HG02763 (cell line): ENCODE data around the gene BEST1.
"Not testable (repeated sequence)": the region's sequence is repeated elsewhere in the genome, so short reads cannot be mapped to it uniquely, and the experiment has no call there.

ENCODE experiments used
- ATAC-seq: cut with Tn5 transposase; IDR thresholded peaks from one replicate; pipeline ENCODE4 v1.9.1; 2021; ENCODE audit warnings: mild to moderate bottlenecking, moderate library complexity; ENCODE audit not compliant: unreplicated experiment

The BEST1 gene

DNA sequence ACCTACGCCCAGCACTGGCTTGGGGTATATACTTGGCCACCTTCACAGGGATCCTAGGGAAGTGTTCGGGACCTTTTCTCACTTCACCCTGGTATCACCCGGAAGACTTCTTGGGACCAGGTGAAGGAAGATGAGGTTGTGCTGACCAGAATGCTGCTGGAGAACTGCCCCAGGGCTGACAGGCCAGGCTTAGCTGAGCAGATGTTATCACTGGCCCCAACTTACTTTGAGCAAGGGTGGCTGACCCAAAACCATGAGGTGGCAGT lies 12.8 kb downstream of the BEST1 start:
- ATAC-seq: no peak

DNA sequence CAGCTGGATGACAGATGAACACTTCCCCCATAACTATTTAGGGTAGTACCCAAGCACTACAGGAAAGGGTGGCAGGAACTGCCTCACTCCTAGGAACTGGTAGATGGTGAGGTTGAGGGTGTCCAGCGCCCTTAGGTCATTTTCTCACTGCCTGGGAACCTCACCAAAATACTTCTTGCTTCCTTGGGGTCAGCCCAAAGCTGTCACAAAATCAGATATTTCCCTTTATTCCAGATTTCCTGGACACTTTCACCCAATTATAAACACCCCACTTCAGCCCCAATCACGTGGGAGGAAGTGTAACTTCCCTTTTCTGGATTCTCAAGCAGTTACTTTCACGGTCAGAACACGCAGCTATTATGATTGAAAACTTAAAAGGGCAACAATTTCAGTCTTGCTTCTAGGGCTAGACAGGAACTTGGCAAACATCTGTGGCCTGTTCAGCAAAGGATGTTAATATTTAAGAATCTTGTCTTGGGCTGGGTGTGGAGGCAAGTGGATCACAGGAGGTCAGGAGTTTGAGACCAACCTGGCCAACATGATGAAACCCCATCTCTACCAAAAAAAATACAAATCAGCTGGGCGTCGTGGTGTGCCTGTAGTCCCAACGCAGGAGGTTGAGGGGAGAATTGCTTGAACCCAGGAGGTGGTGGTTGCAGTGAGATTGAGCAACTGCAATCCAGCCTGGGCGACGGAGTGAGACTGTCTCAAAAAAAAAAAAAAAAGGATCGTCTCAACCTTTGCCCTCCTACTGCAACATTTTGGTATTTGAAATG lies 13.3 kb downstream of the BEST1 start:
- ATAC-seq: no peak

DNA sequence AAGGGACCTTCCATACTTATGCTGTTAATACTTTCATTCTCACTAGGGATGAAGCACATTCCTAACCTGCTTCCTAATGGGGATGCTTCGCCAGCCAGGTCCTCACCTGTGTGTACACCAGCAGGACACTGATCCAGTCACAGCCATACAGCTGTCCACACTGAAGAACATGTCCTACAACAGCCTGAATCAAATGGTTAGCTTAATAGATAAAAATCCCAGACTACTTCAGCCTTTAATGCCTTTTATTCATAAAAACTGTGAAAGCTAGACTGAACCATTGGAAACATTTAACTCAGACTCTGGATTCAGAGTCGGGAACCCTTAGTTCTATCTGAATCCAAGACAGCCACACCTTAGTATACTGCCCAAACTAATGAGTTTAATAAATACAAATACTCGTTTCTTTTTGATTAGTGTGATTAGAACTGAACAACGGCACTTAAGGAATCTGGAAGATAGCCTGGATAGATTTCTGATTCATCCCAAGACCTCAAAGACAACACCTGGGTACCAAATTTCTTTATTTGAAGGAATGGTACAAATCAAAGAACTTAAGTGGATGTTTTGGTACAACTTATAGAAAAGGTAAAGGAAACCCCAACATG lies 14.0 kb downstream of the BEST1 start:
- ATAC-seq: no peak

DNA sequence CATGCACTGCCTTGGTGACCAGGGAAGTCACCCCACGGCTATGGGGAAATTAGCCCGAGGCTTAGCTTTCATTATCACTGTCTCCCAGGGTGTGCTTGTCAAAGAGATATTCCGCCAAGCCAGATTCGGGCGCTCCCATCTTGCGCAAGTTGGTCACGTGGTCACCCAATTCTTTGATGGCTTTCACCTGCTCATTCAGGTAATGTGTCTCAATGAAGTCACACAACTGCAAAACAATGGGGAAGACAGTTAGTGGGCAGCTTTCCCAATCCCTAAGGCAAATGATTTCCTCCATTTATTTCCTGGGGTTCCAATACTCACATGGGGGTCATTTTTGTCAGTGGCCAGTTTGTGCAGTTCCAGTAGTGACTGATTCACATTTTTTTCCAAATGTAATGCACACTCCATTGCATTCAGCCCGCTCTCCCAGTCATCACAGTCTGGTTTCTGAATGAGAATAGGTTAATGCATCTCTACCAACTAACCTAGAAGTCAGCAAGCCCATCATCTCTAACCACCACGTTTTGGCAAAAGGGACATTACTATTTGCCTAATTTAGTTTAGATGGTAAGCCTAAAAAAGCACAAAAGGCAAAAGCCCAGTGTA lies 14.6 kb downstream of the BEST1 start:
- not testable (repeated sequence) for ATAC-seq

DNA sequence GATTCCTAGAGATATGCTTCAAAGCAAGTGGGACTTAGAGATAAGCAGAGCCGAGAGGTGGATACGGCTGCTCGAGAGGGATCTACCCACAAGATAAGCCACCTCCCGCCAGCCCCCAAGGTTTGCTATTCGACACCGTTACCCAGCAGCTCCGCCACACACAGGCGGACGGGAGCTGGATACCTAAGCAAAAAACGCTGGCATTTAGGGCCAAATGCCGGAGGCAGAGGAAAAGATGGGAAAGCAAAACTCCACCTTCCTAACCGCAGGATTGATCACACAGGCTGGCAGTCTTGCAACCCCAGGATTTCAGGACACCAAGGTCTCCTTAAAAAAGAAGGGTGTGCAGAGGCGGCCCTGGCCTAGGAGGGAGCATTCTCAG lies 16.6 kb downstream of the BEST1 start:
- no peak for ATAC-seq

DNA sequence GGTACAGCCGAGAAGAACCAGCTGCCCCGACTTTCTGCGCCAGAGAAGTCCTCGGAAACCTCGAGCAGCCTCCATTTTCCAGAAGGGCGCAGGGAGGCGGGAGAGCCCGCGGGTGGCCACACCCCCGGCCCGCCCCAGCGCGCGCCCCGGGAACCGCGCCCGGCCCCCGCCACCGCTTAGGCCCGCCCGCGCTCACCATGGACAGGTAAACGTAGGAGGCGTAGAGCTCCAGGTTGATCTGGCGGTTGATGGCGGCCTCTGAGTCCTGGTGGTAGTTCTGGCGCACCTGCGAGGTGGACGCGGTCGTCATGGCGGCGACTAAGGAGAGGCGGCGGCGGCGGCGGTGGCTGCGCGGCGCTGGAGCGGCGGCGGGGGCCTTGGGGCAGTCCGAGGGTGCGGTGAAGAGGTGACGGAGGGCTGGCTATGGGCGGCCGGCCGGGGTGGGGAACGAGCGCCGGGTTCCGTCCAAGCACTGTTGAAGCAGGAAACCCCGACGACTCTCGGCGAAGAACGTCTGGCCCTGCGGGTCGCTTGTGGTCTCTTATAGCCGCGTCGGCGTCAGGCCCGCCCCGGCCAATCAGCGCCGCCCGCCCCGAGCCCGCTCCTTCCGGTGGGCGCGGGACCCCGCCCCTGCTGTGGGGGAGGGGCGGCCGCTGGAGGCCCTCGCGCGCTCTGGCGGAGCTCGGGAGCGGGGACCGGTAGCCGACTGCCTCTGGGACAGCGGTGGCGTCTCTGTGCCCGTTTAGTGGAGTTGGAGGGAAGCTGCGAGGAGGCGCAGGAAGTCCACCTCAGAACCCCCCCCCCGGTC lies 17.2 kb downstream of the BEST1 start, which contains the start of gene FTH1:
Gene FTH1 (minus strand): TSS at position 519 of the 808 bp plus-strand sequence. CDS start 209 bp downstream, at position 310.
- peak; percentile 64 for ATAC-seq

DNA sequence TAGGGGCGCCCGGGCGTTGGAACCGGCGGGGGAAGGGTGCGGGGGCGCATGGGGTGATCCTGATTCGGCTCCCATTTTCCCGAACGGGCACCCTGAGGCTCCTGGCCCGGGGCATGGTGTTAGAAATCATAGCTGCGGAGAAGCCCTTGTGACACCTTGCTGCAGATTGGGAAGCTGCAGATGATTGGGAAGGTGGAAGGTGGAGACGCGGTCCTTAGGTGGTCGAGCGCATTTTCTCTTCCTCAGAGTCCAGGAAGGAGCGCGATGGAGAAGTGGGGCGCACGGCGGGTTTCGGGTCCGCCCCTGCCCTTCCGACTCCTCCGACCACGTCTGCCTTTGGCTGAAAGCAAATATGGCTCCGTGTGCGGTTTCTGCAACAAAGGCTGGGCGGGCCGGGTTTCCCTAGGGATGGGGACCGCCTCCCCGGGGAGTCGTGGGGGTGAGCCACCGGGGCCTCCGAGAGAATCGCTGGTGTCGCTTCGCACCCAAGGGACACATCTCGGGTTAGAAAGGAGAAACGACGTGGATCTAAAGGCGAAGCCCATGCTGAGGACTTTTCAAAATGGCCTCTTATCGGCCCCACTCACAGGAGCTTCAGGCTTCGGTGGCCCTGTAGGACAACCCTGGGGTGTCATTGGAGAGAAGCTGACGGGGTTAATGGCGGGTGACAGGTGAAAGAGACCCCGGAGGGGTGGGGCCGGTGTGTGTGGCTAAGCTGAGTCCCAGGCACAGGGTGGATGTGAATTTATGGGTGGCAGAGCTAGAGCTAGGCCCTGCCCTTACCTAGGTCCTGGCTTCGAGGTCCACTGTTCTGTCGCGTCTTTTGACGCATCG lies 18.0 kb downstream of the BEST1 start:
- ATAC-seq: peak; percentile 18

DNA sequence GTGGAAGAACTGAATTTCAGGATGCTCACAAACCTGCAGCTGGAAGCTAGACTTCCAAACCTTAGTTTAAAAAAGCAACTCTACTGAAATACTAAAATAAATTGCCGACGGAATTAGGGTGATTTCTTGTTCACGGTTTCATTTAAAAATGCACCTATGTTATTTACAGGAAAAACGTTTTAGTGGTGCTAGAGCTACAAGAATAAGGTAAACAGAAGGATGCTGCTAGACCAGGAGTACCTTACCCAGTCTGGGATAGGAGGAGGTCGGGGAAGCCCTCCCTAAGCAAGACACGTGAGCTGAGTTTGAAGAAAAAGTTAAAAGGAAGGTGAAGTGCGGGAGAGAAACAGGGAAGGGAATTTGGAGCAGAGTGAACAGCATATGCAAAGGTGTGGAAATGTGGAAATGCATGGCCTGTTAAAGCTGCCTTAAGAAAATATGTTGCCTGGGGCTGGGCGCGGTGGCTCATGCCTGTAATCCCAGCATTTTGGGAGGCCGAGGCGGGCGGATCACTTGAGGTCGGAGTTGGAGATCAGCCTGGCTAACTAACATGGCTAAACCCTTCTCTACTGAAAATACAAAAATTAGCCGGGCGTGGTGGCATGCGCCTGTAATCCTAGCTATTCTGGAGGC lies 18.7 kb downstream of the BEST1 start:
- ATAC-seq: no peak

DNA sequence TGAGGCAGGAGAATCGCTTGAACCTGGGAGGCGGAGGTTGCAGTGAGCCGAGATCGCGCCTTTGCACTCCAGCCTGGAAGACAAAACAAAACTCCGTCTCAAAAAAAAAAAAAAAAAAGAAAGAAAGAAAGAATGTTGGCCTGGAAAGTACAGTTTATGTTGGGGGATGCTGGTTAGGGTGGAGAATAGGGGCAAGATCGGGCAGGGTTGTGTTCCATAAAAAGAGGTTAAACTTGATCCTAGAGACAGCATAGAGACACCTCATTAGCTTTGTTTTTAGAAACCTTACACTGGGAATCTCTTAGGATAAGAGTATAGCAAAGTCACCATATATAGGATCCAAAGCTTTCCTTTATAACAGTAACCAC lies 19.2 kb downstream of the BEST1 start:
- ATAC-seq: no peak

DNA sequence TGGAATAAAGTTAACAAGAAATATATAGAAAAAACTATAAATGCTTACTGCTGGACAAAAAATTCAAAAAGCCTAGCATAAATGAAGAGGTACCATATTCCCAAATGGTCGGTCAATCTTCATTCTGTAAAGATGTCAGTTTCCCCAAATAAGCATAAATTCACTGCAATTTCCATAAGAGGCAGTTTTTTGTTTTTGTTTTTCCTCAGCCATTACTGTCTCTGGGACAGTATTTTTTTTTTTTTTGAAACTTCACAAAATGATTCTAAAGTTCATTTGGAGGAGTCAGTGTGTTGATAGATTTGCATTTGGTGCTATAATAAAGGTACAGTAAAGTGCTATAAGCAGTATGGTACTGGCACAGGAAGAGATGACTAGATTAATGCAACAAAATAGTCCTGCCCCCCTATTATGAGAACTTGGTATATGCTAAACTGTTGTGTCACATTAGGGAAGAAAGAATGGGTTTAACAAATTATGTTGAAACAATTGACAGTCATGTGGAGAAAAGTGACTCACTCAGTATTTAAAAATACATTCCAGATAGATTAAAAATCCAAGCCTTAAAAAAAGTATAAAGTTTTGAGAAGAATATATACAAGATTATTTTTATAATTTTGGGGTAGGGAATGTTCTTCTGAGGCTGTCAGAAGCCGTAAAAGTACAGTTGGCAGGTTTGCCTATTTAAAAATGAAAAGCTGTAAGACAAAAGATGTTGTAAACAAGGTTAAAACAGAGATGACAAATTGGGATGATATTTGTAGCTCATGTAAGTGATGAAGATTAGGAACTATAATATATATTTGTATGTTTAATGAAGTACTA lies 19.9 kb downstream of the BEST1 start:
- no peak for ATAC-seq

DNA sequence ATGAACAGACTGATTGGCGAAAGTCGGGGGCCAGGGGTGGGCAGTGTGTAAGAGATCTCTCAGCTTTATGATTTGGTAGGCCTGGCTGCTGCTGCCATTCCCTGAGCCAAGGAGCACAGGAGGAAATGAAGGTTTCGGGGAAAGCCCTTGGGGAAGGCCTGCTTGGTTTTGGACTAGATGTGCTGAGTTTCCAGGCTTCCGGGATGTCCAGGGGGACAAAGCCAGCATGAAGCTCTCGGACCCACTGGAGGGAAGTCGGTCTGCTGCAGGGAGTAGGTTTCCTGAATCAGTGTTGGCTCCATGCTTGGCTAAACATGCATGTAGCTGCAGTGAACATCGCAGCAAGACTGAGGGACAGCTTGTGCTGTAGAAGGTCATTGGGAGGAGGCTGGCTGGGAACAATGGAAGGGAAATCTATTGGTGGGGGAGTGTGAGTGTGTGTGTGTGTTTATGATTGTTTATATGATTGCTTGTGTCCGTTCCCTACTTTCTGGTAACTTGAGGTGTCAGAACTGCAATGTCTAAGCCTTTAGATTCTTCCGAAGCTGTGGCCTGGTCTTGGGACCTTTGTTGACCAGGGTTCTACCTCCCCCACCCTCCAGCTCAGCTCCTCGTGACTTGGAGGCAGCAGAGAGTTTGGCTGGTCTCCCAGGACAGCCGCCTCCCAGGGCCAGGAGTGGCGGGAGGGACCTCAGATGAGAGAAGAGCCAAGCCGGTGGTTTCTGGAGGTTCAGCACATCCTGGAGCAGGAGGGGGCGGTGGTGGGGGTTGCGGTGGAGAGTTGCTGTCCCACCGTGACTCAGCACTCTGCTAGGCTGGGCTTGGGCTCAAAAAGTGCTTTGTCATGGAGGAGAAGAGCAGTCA lies 21.3 kb downstream of the BEST1 start:
- ATAC-seq: no peak

DNA sequence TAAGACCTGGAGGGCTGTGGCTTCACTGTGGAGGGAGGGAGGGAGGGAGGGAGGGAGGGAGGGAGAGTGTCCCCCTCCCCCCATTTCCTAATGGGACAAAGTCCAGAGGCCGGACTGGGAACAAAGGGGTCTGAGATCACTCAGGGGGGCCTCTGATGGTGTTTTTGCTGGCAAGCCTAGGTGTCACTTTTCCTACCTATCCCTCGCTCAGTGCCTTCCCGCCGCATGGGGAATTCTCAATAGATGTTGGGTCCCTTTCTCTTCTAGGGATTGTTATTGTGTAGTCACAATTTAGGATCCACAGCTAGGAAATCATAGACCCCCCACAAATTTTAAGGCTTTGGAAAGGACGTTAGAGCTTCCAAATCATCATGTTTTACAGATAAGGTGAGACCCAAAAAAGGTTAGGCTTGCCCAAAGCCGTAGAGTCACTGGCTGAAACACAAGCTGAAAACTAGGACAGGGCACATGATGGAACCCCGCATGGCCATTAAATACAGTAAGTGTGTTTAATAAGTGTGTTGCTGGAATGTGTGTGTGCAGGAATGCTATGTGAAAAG lies 22.0 kb downstream of the BEST1 start:
- no peak for ATAC-seq

DNA sequence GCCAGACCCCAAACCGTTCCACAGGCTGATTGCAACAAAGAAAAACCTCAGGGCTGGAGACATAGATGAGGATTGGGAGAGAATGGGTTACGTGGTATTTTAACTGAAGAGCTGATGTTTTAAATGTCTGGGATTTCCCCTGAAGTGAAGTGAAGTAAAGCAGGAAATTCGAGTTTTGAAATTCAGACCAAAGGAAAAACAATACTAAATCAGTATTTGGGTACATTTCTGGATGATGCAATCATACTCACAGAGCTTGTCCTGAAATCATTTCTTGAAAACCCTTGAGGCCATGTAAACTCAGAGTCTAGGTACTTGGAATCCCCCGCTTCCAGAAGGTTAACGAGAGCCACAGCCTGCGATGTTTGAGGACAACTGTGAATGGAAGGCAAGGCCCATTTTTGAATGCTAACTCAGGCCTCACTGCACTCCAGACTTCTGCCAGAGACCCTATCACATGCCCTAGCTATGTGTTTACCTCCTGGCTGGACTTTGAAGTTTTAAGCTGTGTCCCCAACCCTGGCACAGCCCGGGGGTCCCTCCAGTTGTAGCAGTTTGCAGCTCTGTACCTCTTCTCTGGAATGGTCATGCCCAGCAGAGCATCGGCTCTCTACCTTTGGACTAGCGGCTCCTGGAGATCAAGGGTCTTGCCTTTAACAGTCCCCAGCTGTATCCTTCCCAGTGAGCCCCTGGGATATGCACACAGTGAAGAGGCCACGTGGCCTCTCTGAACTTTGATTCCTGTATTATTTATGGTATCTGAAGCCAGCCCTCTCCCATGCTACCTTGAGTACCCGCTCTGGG lies 22.7 kb downstream of the BEST1 start:
- no peak for ATAC-seq

DNA sequence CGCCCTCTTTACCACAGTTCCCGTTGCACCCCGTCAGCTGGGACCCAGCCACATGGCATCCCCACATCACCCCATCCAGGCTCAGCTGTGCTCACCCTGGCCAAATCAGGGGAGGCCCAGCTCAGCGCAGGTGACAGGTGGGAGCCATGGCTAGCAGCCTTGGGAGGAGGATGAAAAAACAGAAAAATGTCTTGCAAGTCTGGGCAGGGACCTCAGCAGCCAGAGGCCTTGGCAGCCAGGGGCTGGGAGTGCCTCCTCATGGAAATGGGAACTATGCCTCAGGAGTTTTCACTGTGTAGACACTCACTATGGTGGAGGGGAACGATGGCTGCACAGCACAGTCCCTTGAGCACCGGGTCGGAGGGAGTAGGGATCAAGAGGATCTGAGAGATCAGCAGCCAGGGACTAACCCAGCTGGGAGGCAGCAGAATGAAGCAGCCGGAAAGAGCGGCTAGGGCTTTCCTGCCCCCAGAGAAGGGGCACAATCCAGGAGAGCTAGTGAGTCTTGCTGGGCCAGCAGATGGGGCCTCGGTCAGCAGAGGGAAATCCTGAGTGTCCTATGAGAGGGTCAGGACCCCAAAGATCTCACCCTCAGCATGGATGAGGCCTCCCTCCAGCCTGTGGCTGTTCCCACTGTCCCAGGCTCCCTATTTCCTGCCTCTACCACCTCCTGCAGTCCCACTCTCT lies 23.5 kb downstream of the BEST1 start:
- no peak for ATAC-seq

DNA sequence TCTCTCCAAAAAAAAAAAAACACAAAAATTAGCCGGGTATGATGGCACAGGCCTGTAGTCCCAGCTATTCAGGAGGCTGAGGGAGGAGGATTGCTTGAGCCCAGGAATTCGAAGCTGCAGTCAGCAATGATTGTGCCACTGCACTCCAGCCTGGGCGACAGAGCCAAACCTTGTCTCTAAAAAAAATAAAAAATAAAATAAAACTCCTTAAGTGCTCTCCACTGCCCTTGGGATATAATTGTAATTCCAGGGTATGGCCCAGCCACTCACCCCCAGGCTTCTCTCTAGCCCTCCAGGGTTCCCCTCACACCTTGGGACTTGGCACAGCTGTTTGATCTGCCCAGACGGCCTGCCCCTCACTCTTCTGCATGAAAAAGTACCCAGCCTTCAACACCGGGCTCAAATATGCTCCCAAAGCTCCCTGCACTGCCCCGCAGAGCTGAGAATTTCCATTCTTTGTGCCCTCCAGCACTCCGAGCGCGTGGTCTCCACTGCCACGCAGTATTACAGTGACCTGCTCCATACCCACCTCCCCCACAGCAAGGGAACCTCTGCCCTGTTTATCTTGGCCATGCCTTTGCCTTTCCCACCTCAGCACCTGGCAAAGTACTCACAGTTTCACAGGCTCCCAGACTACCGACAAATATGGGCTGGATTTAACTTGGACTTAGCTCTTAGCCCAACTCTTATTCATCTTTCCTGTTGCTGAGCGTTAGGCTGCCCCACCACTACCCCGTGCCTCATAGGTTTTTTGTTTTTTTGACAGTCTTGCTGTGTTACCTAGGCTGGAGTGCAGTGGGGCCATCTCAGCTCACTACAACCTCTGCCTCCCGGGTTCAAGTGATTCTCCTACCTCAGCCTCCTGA lies 24.8 kb downstream of the BEST1 start:
- no peak for ATAC-seq
